ENCODE data around the gene PANK1.

DNA sequence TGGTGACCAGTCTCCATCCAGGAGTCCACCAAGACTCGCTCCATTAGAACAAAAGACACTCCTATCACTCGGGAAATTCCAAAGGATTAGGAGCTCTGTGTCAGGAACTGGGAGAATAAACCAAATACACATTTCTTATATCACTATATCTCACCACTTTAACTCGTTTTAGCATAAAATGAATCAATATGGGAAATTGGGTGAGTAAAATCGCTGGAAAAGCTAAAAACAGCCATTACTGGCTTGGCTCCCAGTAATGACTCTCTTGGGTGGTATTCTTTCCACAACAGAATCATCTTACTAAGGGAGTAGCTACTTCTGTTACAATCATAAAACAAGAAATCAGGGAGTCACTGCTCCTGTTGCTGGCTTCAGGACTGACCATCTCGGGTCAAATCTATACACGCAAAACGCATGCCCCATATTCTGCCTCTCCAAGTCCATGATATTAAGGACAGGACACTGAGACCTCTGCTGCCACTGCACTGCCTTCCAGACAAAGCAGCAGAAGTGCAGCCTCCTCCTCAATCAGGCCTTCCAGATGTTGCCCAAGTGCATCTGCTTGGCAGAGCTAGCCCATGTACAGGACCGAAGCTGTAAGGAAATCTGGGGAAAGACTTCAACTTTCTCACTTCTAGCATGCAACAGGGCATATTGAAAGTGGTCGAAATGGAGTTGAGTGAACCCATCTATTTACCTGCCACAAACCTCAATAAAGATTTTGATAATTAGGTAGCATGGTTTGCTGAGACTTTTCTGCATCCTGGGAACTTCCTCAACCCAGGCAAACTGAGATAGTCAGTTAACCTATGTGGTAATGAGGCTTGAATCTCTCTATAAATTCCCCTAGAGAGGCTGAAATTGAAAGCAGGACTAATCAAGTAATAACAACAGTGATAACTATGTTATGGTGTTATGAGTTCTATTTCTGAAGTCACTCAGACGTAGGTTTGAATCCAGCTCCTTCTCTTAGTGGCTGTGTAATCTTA is 14.4 kb upstream of the PANK1 start:
- TF ChIP-seq, protein P1, sequence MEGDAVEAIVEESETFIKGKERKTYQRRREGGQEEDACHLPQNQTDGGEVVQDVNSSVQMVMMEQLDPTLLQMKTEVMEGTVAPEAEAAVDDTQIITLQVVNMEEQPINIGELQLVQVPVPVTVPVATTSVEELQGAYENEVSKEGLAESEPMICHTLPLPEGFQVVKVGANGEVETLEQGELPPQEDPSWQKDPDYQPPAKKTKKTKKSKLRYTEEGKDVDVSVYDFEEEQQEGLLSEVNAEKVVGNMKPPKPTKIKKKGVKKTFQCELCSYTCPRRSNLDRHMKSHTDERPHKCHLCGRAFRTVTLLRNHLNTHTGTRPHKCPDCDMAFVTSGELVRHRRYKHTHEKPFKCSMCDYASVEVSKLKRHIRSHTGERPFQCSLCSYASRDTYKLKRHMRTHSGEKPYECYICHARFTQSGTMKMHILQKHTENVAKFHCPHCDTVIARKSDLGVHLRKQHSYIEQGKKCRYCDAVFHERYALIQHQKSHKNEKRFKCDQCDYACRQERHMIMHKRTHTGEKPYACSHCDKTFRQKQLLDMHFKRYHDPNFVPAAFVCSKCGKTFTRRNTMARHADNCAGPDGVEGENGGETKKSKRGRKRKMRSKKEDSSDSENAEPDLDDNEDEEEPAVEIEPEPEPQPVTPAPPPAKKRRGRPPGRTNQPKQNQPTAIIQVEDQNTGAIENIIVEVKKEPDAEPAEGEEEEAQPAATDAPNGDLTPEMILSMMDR (conservative IDR thresholded peaks at IDR 0.05; ENCODE audit: low read length), result no peak
- TF ChIP-seq EZH2phosphoT487 (IDR thresholded peaks at IDR 0.05; ENCODE audit: borderline replicate concordance, low read depth, low read length), result no peak
